ENCODE results near the gene IGSF3. TPM values are rescaled to one million over a fixed set of nuclear protein-coding genes. Genes with fewer than 3 reads are reported as not detected.

The IGSF3 gene
- total RNA-seq, 1 donor from 2014 or later, result 29.4 TPM

GRCh38 chr1:116561563-116561962 lies 106.0 kb downstream of the IGSF3 start:
- peaks cover 5% of the 10 kb centered on the region for H3K4me1 Mint-ChIP-seq (ENCODE audit: unreplicated experiment)
- peaks cover 2% of the 10 kb centered on the region for H3K36me3 Mint-ChIP-seq (ENCODE audit: low read depth, unreplicated experiment)
- DNase-seq (ENCODE audit: low spot score), result no peak
- peaks cover 4% of the 10 kb centered on the region for H3K9me3 Mint-ChIP-seq (ENCODE audit: unreplicated experiment)
- H3K4me3 Mint-ChIP-seq (ENCODE audit: unreplicated experiment), result no peak overlapping the region
- peaks cover 3% of the 10 kb centered on the region for H3K27me3 Mint-ChIP-seq (ENCODE audit: unreplicated experiment)
- no peak overlapping the region for H3K27ac Mint-ChIP-seq (ENCODE audit: unreplicated experiment)
- TF ChIP-seq CTCF (IDR thresholded peaks at IDR 0.05; ENCODE audit: unreplicated experiment), result no peak

GRCh38 chr1:116560704-116561490 lies 106.6 kb downstream of the IGSF3 start:
- no peak for DNase-seq (ENCODE audit: low spot score)
- TF ChIP-seq CTCF (IDR thresholded peaks at IDR 0.05; ENCODE audit: unreplicated experiment), result no peak
- Mint-ChIP-seq H3K4me3 (ENCODE audit: unreplicated experiment) (no peak overlapping the region), H3K27me3 (ENCODE audit: unreplicated experiment) (peaks cover 3% of the 10 kb centered on the region), H3K27ac (ENCODE audit: unreplicated experiment) (no peak overlapping the region), H3K36me3 (ENCODE audit: low read depth, unreplicated experiment) (peaks cover 2% of the 10 kb centered on the region), H3K4me1 (ENCODE audit: unreplicated experiment) (no peaks in the 10 kb centered on the region), H3K9me3 (ENCODE audit: unreplicated experiment) (peaks cover 4% of the 10 kb centered on the region)

- H3K9me3 Mint-ChIP-seq (ENCODE audit: unreplicated experiment), result peaks cover 4% of the 10 kb centered on the region
- peaks cover 2% of the 10 kb centered on the region for H3K36me3 Mint-ChIP-seq (ENCODE audit: low read depth, unreplicated experiment)
- peaks cover 3% of the 10 kb centered on the region for H3K27me3 Mint-ChIP-seq (ENCODE audit: unreplicated experiment)
- no peaks in the 10 kb centered on the region for H3K4me1 Mint-ChIP-seq (ENCODE audit: unreplicated experiment)
- no peak for TF ChIP-seq CTCF (IDR thresholded peaks at IDR 0.05; ENCODE audit: unreplicated experiment)
- no peak overlapping the region for H3K27ac Mint-ChIP-seq (ENCODE audit: unreplicated experiment)
- no peak overlapping the region for H3K4me3 Mint-ChIP-seq (ENCODE audit: unreplicated experiment)
- DNase-seq (ENCODE audit: low spot score), result no peak
Observed at GRCh38 chr1:116559304-116559761, 108.2 kb downstream of the IGSF3 start.

GRCh38 chr1:116558571-116558970 lies 109.0 kb downstream of the IGSF3 start:
- Mint-ChIP-seq H3K27me3 (ENCODE audit: unreplicated experiment) (peaks cover 3% of the 10 kb centered on the region), H3K27ac (ENCODE audit: unreplicated experiment) (no peak overlapping the region), H3K9me3 (ENCODE audit: unreplicated experiment) (peaks cover 4% of the 10 kb centered on the region), H3K4me1 (ENCODE audit: unreplicated experiment) (peaks cover 2% of the 10 kb centered on the region), H3K36me3 (ENCODE audit: low read depth, unreplicated experiment) (peaks cover 2% of the 10 kb centered on the region), H3K4me3 (ENCODE audit: unreplicated experiment) (no peak overlapping the region)
- no peak for DNase-seq (ENCODE audit: low spot score)
- TF ChIP-seq CTCF (IDR thresholded peaks at IDR 0.05; ENCODE audit: unreplicated experiment), result no peak

GRCh38 chr1:116558140-116558549 lies 109.4 kb downstream of the IGSF3 start:
- DNase-seq (ENCODE audit: low spot score), result no peak
- H3K4me1 Mint-ChIP-seq (ENCODE audit: unreplicated experiment), result peaks cover 6% of the 10 kb centered on the region
- no peak overlapping the region for H3K27ac Mint-ChIP-seq (ENCODE audit: unreplicated experiment)
- H3K4me3 Mint-ChIP-seq (ENCODE audit: unreplicated experiment), result no peak overlapping the region
- peaks cover 3% of the 10 kb centered on the region for H3K27me3 Mint-ChIP-seq (ENCODE audit: unreplicated experiment)
- no peak for TF ChIP-seq CTCF (IDR thresholded peaks at IDR 0.05; ENCODE audit: unreplicated experiment)
- H3K36me3 Mint-ChIP-seq (ENCODE audit: low read depth, unreplicated experiment), result peaks cover 2% of the 10 kb centered on the region
- peaks cover 4% of the 10 kb centered on the region for H3K9me3 Mint-ChIP-seq (ENCODE audit: unreplicated experiment)

Data from endothelial cell (in vitro differentiated cells).